ENCODE data around the gene NCOR1.
"Not testable (repeated sequence)": the region's sequence is repeated elsewhere in the genome, so short reads cannot be mapped to it uniquely, and the experiment has no call there.

NCOR1 gene

GRCh38 chr17:16199093-16199492 lies 16.2 kb downstream of the NCOR1 start:
- H3K4me3 ChIP-seq (ENCODE audit: low read length) = no peak overlapping the region
- TF ChIP-seq CTCF (IDR thresholded peaks at IDR 0.05; ENCODE audit: insufficient read depth, low read depth, low read length, missing control alignments) = no peak
- no peak for DNase-seq (ENCODE audit: low read depth)

- no peak for TF ChIP-seq CTCF (IDR thresholded peaks at IDR 0.05; ENCODE audit: insufficient read depth, low read depth, low read length, missing control alignments)
- H3K4me3 ChIP-seq (ENCODE audit: low read length) = no peak overlapping the region
- DNase-seq (ENCODE audit: low read depth) = no peak
Observed at GRCh38 chr17:16197276-16197675, 18.1 kb downstream of the NCOR1 start.

DNA sequence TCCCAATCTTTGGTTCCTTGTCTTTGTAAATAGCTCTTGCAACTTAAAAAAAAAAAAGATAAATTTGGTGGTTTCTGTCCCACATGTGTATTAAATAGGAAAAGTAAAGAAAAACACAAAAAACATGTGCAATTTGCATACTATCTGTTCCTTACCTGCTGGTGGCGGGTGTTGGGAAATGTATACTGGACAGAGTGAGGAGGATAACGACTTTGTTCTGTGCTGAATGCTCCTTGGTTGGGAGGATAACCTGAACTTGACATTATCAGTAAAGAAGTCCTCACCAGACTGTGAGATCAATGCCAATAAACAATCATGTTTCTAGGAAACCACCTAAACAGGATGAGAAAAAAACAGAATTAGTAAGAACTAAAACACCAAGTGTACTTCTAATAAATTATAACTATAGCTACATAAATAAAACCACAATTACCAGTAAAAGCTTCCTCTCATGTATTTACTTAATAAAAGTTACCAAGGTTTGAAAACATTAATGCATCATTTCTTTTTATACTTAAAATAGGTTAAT lies 21.0 kb downstream of the NCOR1 start:
- not testable (repeated sequence) for H3K4me3 ChIP-seq (ENCODE audit: low read length); DNase-seq (ENCODE audit: low read depth)

GRCh38 chr17:16191604-16192003 lies 23.7 kb downstream of the NCOR1 start:
- no peak overlapping the region for H3K4me3 ChIP-seq (ENCODE audit: low read length)
- no peak for TF ChIP-seq CTCF (IDR thresholded peaks at IDR 0.05; ENCODE audit: insufficient read depth, low read depth, low read length, missing control alignments)
- DNase-seq (ENCODE audit: low read depth) = peak; percentile 54

GRCh38 chr17:16190703-16191360 lies 24.5 kb downstream of the NCOR1 start:
- H3K4me3 ChIP-seq (ENCODE audit: low read length) = no peak overlapping the region
- no peak for TF ChIP-seq CTCF (IDR thresholded peaks at IDR 0.05; ENCODE audit: insufficient read depth, low read depth, low read length, missing control alignments)
- no peak for DNase-seq (ENCODE audit: low read depth)

- TF ChIP-seq CTCF (IDR thresholded peaks at IDR 0.05; ENCODE audit: insufficient read depth, low read depth, low read length, missing control alignments) = no peak
- H3K4me3 ChIP-seq (ENCODE audit: low read length) = no peak overlapping the region
- DNase-seq (ENCODE audit: low read depth) = peak; percentile 70
Observed at GRCh38 chr17:16189791-16190348, 25.5 kb downstream of the NCOR1 start.

DNA sequence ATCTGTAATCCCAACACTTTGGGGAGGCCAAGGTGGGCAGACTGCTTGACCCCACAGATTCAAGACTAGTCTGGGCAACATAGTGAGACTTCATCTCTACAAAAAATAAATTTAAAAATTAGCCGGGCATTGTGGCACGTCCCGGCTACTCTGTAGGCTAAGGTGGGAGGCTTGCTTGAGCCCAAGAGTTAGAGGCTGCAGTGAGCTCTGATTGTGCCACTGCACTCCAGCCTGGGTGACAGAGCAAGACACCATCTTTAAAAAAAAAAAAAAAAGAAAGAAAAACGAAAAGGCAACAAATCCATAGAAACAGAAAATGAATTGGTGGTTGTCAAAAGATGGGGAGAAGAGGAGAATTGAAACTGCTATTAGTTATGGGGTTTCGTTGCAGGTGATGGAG lies 27.7 kb downstream of the NCOR1 start:
- no peak overlapping the region for H3K4me3 ChIP-seq (ENCODE audit: low read length)
- TF ChIP-seq CTCF (IDR thresholded peaks at IDR 0.05; ENCODE audit: insufficient read depth, low read depth, low read length, missing control alignments) = no peak
- no peak for DNase-seq (ENCODE audit: low read depth)
